A673 (cell line): ENCODE data around the gene NAV2. TPM values are rescaled to one million over a fixed set of nuclear protein-coding genes. Genes with fewer than 3 reads are reported as not detected.

Source experiments
- BruUV-seq: library from RNA; stranded (reverse); fragments of 400-500 nt; replicated peaks from 2 replicates; lab custom pipeline; 2021; lab: Mats Ljungman, UMichigan
- CTCF ChIA-PET: fragments of 300-600 bp; sonication (Branson Sonifier 250); formaldehyde crosslinking; loops from one replicate; lab custom pipeline; 2022; ENCODE audit warnings: antibody characterized with exemption; lab: Charles Lee
- POLR2A ChIA-PET: fragments of 300-600 bp; sonication (Branson Sonifier 250); formaldehyde crosslinking; loops from one replicate; lab custom pipeline; 2022; ENCODE audit warnings: antibody characterized with exemption; ENCODE audit not compliant: low non-redundant PET; lab: Charles Lee
- DNase-seq: peaks from one replicate; pipeline ENCODE4 v3.0.0-alpha.2; 2015; ENCODE audit warnings: low spot score
- H3K27ac ChIP-seq: fragments of 200-600 bp; sonication (generic); 2 replicates; pipeline ENCODE4 v1.5.1; 2016; ENCODE audit warnings: mixed run types, low read depth, mild to moderate bottlenecking, mixed read lengths, antibody characterized with exemption, low read length; ENCODE audit not compliant: poor library complexity, severe bottlenecking
- H3K27me3 ChIP-seq: fragments of 200-600 bp; sonication (generic); replicated peaks from 2 replicates; pipeline ENCODE4 v1.6.1; 2017; ENCODE audit warnings: mixed run types, low read depth, mild to moderate bottlenecking, mixed read lengths, antibody characterized with exemption, low read length; ENCODE audit not compliant: insufficient read depth, poor library complexity
- H3K36me3 ChIP-seq: fragments of 200-600 bp; sonication (generic); 2 replicates; pipeline ENCODE4 v1.6.1; 2016; ENCODE audit warnings: mixed run types, mild to moderate bottlenecking, mixed read lengths, antibody characterized with exemption, low read length; ENCODE audit not compliant: insufficient read depth, poor library complexity, severe bottlenecking
- H3K4me1 ChIP-seq: fragments of 200-600 bp; sonication (generic); 2 replicates; pipeline ENCODE4 v1.6.1; 2017; ENCODE audit warnings: mixed run types, mild to moderate bottlenecking, mixed read lengths, antibody characterized with exemption, low read length; ENCODE audit not compliant: insufficient read depth, poor library complexity, severe bottlenecking
- H3K4me3 ChIP-seq: fragments of 200-600 bp; sonication (generic); 2 replicates; pipeline ENCODE4 v1.5.1; 2016; ENCODE audit warnings: low read depth, mixed run types, mild to moderate bottlenecking, mixed read lengths, low read length; ENCODE audit not compliant: poor library complexity, severe bottlenecking
- H3K9me3 ChIP-seq: fragments of 200-600 bp; sonication (generic); 2 replicates; pipeline ENCODE4 v1.6.1; 2016; ENCODE audit warnings: mixed run types, low read depth, mild to moderate bottlenecking, mixed read lengths, antibody characterized with exemption, low read length; ENCODE audit not compliant: poor library complexity, severe bottlenecking
- EZH2 ChIP-seq: fragments of 200-600 bp; sonication (generic); IDR thresholded peaks from 2 replicates; pipeline ENCODE4 v1.6.1; 2017; ENCODE audit warnings: borderline replicate concordance, low read depth, mild to moderate bottlenecking, mixed read lengths, antibody characterized with exemption, low read length; ENCODE audit not compliant: poor library complexity, severe bottlenecking
- intact Hi-C: fragments of 100-400 bp; cut with micrococcal nuclease; formaldehyde crosslinking; loops from one replicate; pipeline ENCODE4 v1.10.0; 2022; ENCODE audit not compliant: unreplicated experiment
- total RNA-seq: library from RNA; stranded (reverse); gene quantifications from 2 replicates; pipeline ENCODE4 v1.2.3, GENCODE V29; 2021
- TF ChIP-seq, protein P1 (sequence below): fragments of 300-800, 200-600 bp; sonication (generic); conservative IDR thresholded peaks from 2 replicates; pipeline ENCODE4 v1.5.1; 2017; ENCODE audit warnings: low read depth, mild to moderate bottlenecking, antibody characterized with exemption, low read length, moderate library complexity, mixed read lengths

The NAV2 gene
- total RNA-seq, 1 experiment from 2014 or later, result not detected

DNA sequence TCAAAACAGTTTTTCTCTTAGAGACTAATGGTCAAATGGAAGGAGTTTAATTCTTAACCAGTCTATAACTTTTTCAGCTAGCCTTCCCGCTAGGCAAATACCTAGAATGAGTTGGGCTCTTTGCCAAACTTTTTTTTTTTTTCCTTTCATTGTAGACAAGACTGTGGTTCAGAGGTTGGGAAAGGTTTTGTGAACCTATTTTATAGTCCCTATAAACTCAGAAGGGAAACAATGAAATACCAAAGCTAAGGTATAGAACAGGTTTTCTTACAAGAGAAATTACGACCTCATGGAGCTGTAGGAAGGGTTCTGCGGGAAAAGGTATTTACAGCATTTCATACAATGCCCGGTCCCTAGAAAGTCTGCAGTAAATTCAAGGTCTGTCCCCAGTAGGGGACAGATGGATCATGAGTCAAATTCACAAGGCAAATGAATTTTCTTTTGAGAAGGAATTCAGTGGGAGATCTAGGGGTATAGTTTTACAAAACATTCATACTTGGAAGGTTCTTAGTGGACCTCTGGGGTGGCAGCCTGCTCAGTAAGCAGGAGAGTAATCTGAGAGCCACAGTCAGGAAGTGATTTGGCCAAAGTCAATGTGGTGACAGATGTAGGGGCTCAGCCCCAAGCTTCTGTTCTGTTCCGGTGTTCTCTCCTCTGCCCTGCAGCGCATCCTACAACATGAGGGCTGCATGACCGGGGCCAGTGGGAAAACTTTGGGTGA is 300.9 kb downstream of the NAV2 start:
- no peak for DNase-seq
- Histone ChIP-seq H3K4me3 (no peak overlapping the region), H3K36me3 (no peaks in the 10 kb centered on the region), H3K27me3 (no peaks in the 10 kb centered on the region), H3K9me3 (no peaks in the 10 kb centered on the region), H3K4me1 (no peaks in the 10 kb centered on the region), H3K27ac (no peak overlapping the region)
- no peak for TF ChIP-seq EZH2
- TF ChIP-seq, protein P1, sequence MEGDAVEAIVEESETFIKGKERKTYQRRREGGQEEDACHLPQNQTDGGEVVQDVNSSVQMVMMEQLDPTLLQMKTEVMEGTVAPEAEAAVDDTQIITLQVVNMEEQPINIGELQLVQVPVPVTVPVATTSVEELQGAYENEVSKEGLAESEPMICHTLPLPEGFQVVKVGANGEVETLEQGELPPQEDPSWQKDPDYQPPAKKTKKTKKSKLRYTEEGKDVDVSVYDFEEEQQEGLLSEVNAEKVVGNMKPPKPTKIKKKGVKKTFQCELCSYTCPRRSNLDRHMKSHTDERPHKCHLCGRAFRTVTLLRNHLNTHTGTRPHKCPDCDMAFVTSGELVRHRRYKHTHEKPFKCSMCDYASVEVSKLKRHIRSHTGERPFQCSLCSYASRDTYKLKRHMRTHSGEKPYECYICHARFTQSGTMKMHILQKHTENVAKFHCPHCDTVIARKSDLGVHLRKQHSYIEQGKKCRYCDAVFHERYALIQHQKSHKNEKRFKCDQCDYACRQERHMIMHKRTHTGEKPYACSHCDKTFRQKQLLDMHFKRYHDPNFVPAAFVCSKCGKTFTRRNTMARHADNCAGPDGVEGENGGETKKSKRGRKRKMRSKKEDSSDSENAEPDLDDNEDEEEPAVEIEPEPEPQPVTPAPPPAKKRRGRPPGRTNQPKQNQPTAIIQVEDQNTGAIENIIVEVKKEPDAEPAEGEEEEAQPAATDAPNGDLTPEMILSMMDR, result no peak
- no TSS peak for BruUV-seq
- ChIA-PET POLR2A (no interaction called here), CTCF (no interaction called here)
- intact Hi-C loops, result no loop called here

DNA sequence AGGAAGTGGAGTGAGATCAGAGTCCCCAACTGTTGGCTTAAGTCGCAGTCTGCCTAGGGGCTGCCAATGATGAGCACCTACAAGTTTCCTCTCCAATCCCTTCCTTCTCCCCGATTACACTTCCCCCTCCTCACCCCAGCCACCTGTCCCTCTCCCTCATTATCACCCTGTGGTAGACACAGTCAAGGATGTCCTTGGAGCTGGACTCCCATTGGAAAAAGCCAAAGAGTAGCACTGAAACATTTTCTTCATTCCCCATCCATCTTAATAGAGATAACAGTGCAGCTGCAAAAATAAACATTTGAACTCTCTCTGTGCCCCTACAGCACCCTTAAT is 301.4 kb downstream of the NAV2 start:
- H3K36me3 ChIP-seq, result no peaks in the 10 kb centered on the region
- ChIA-PET CTCF (no interaction called here), POLR2A (no interaction called here)
- H3K4me3 ChIP-seq, result no peak overlapping the region
- intact Hi-C loops, result no loop called here
- H3K4me1 ChIP-seq, result no peaks in the 10 kb centered on the region
- TF ChIP-seq, protein P1, result no peak
- TF ChIP-seq EZH2, result no peak
- no peaks in the 10 kb centered on the region for H3K9me3 ChIP-seq
- H3K27me3 ChIP-seq, result no peaks in the 10 kb centered on the region
- no peak overlapping the region for H3K27ac ChIP-seq
- no TSS peak for BruUV-seq
- no peak for DNase-seq

DNA sequence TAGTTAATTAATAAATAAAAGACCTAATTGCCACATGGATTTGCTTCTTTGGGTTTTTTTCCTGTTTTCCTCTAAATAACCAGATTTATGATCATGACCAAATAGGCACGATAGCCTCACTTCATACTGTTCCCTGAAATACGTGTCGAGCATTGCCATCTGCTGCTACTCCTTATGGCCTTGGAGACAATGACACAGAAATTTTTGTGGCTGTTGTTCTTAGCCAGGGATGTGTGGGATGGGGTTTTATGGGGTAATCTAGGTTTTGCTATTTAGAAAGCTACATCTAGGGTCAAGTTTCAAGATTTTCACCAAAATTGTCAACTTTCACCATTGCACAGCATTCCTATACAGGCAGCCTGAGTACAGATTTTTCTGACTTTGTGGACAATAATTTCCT is 302.5 kb downstream of the NAV2 start:
- Histone ChIP-seq H3K36me3 (no peaks in the 10 kb centered on the region), H3K27me3 (no peaks in the 10 kb centered on the region), H3K4me3 (no peak overlapping the region), H3K9me3 (no peaks in the 10 kb centered on the region), H3K27ac (no peak overlapping the region), H3K4me1 (no peaks in the 10 kb centered on the region)
- intact Hi-C loops, result no loop called here
- DNase-seq, result no peak
- POLR2A ChIA-PET, result no interaction called here
- BruUV-seq, result no TSS peak
- no peak for TF ChIP-seq EZH2
- TF ChIP-seq, protein P1, result no peak
- CTCF ChIA-PET, result no interaction called here
